Activated CD8-positive, alpha-beta T cell treated with anti-CD3 and anti-CD28 coated beads for 36 hours (primary cell): Measurements from ENCODE around the gene CD4. TPM values are rescaled to one million over a fixed set of nuclear protein-coding genes. Genes with fewer than 3 reads are reported as not detected.
A peak's percentile ranks its signal among the peaks of the same experiment; 100 is the strongest.

Experiments used
- ATAC-seq: fragments of 200-7000 bp; cut with Tn5 transposase; one replicate; pipeline ENCODE4 v1.10.0; 2021; ENCODE audit warnings: mild to moderate bottlenecking, moderate library complexity
- CTCF ChIA-PET: fragments of 350-600 bp; sonication (Branson Sonifier 250); formaldehyde crosslinking; loops from one replicate; lab custom pipeline; 2021; ENCODE audit warnings: antibody characterized with exemption; lab: Charles Lee
- POLR2A ChIA-PET: fragments of 350-600 bp; sonication (Branson Sonifier 250); formaldehyde crosslinking; loops from one replicate; lab custom pipeline; 2021; ENCODE audit warnings: antibody characterized with exemption; lab: Charles Lee
- DNase-seq: peaks from one replicate; pipeline ENCODE4 v3.0.0-alpha.2; 2020
- H3K27ac Mint-ChIP-seq: one replicate; pipeline ENCODE4 v1.8.0; 2021; ENCODE audit warnings: mild to moderate bottlenecking, mixed read lengths
- H3K27me3 Mint-ChIP-seq: one replicate; pipeline ENCODE4 v1.8.0; 2021; ENCODE audit warnings: mixed read lengths
- H3K36me3 Mint-ChIP-seq: one replicate; pipeline ENCODE4 v1.8.0; 2021; ENCODE audit warnings: low read depth, mixed read lengths
- H3K4me1 Mint-ChIP-seq: one replicate; pipeline ENCODE4 v1.8.0; 2021; ENCODE audit warnings: low read depth, mixed read lengths
- H3K4me3 Mint-ChIP-seq: one replicate; pipeline ENCODE4 v1.8.0; 2021; ENCODE audit warnings: mild to moderate bottlenecking, moderate library complexity, mixed read lengths
- H3K9me3 Mint-ChIP-seq: one replicate; pipeline ENCODE4 v1.8.0; 2021; ENCODE audit warnings: mixed read lengths
- intact Hi-C: fragments of 100-400 bp; cut with micrococcal nuclease; formaldehyde crosslinking; loops from one replicate; pipeline ENCODE4 v1.10.0; 2022
- total RNA-seq, 2 experiments: library from RNA; stranded (reverse); gene quantifications; one replicate each; pipeline ENCODE4 v1.2.3, GENCODE V29; 2021
- TF ChIP-seq, protein P1 (sequence below): fragments of 200-600 bp; IDR thresholded peaks from one replicate; pipeline ENCODE4 v1.8.0; 2022; ENCODE audit warnings: antibody characterized with exemption, mild to moderate bottlenecking

Gene CD4
- total RNA-seq, 2 experiments from 2014 or later = 11.1 to 14.1 TPM

DNA sequence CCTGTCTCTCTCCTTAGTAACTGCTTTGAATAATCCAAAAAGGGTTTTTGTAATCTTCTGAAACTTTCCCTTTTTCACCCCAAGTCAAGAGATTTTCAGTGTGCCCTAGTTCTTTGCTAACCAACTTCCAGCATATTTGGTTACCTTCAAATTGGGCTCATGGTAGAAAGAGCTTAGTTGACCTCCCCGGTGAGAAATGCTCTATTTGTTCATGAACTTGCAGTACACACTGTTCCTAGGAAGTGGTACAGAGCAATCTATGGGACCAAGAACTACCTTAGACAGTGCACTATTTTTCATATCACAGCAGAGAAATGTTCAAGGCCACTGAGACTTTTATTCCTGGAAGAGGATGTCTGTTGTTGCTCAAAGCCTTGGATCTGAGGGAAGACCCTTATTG is 64.3 kb downstream of the CD4 start:
- peaks cover 38% of the 10 kb centered on the region for H3K36me3 Mint-ChIP-seq

DNA sequence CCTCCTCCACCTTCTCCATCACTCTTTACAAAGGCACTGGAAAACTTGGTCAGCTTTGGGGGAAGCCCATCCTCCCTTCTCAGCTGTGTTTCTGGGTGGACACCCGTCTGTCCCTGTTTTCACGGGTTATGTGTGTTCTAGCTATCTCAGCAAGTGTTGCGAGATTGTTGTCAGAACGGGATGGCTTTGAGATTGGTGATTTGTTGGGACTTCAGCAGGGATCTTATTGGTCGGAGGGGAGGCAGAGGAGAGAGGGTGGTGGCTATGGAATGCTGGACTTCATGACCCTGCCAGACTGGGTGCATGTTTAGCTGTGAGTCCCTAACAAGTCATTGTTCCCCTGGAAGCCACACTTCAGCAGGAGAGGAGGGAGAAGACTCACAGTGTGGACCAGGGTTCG is 64.7 kb downstream of the CD4 start:
- Mint-ChIP-seq H3K4me1 (peaks cover 29% of the 10 kb centered on the region), H3K27ac (peak overlapping the region; percentile 98), H3K27me3 (no peaks in the 10 kb centered on the region), H3K9me3 (no peaks in the 10 kb centered on the region), H3K4me3 (peak overlapping the region; percentile 86), H3K36me3 (peaks cover 41% of the 10 kb centered on the region)
- POLR2A ChIA-PET = interaction anchor here (1.2 to 11.4 kb wide), 7 partner anchors 15 to 186 kb away, joined by 3 to 218 read pairs (median 5); partner anchors contain the start of genes C12orf57, MLF2, P3H3 and RNU7-1
- ATAC-seq (no peak), DNase-seq (no peak)
- CTCF ChIA-PET = interaction anchor here (1.0 to 7.2 kb wide), 6 partner anchors 8 to 112 kb away, joined by 3 to 124 read pairs (median 15); partner anchors contain the start of genes MLF2, SPSB2 and TPI1
- TF ChIP-seq, protein P1, sequence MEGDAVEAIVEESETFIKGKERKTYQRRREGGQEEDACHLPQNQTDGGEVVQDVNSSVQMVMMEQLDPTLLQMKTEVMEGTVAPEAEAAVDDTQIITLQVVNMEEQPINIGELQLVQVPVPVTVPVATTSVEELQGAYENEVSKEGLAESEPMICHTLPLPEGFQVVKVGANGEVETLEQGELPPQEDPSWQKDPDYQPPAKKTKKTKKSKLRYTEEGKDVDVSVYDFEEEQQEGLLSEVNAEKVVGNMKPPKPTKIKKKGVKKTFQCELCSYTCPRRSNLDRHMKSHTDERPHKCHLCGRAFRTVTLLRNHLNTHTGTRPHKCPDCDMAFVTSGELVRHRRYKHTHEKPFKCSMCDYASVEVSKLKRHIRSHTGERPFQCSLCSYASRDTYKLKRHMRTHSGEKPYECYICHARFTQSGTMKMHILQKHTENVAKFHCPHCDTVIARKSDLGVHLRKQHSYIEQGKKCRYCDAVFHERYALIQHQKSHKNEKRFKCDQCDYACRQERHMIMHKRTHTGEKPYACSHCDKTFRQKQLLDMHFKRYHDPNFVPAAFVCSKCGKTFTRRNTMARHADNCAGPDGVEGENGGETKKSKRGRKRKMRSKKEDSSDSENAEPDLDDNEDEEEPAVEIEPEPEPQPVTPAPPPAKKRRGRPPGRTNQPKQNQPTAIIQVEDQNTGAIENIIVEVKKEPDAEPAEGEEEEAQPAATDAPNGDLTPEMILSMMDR = no peak
- intact Hi-C loops = no loop called here

More for the DNA sequence above, 64.3 kb downstream of the CD4 start:
- Mint-ChIP-seq H3K27ac (peak overlapping the region; percentile 98), H3K4me3 (peak overlapping the region; percentile 86), H3K9me3 (no peaks in the 10 kb centered on the region), H3K4me1 (peaks cover 29% of the 10 kb centered on the region), H3K27me3 (no peaks in the 10 kb centered on the region)
- ChIA-PET CTCF (interaction anchor here (0.7 to 7.2 kb wide), 8 partner anchors 9 to 165 kb away, joined by 3 to 124 read pairs (median 8); partner anchors contain the start of genes LPCAT3, MLF2, P3H3 and SPSB2), POLR2A (interaction anchor here (0.9 to 11.4 kb wide), 14 partner anchors 8 to 317 kb away, joined by 3 to 218 read pairs (median 6); partner anchors contain the start of genes C12orf57, MLF2, P3H3 and RNU7-1)
- ATAC-seq (no peak), DNase-seq (no peak)
- TF ChIP-seq, protein P1 = no peak
- intact Hi-C loops = no loop called here

- Mint-ChIP-seq H3K4me1 (peaks cover 18% of the 10 kb centered on the region), H3K9me3 (no peaks in the 10 kb centered on the region), H3K27ac (no peak overlapping the region), H3K27me3 (no peaks in the 10 kb centered on the region), H3K4me3 (no peak overlapping the region), H3K36me3 (peaks cover 39% of the 10 kb centered on the region)
- ATAC-seq (no peak), DNase-seq (no peak)
- TF ChIP-seq, protein P1 = no peak
- ChIA-PET POLR2A (interaction anchor here (1.0 to 11.4 kb wide), 2 partner anchors 14 to 21 kb away, joined by 6 to 218 read pairs; partner anchors contain the start of genes SPSB2 and TPI1), CTCF (interaction anchor here (1.0 to 7.2 kb wide), 3 partner anchors 14 to 36 kb away, joined by 4 to 124 read pairs (median 26); partner anchors contain the start of genes SPSB2 and TPI1)
- intact Hi-C loops = no loop called here
Observed at GRCh38 chr12:6855322-6855721, 66.0 kb downstream of the CD4 start.

DNA sequence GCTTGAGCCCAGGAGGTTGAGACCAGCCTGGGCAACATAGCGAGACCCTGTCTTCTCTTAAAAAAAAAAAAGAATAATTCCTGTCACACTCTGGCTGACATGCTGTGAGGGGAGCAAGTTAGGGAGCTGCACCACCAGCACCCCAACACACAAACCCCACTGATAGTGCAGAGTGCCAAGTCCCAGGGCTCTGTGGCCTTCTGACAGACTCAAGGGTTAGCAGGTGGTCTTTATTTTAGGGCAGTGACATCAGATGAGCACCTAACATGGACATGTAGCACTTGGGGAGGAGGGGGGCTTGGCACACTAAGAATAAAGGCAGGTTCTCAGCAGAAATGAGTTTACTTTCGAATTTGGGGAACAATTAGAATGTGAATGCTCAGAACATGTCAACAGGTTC is 69.5 kb downstream of the CD4 start:
- no peaks in the 10 kb centered on the region for H3K27me3 Mint-ChIP-seq
- ATAC-seq (no peak), DNase-seq (no peak)
- peaks cover 60% of the 10 kb centered on the region for H3K36me3 Mint-ChIP-seq
- intact Hi-C loops = no loop called here
- no peaks in the 10 kb centered on the region for H3K9me3 Mint-ChIP-seq
- POLR2A ChIA-PET = interaction anchor here (0.8 to 2.8 kb wide), 4 partner anchors 9 to 14 kb away, joined by 3 to 10 read pairs (median 8); partner anchors contain the start of genes SPSB2 and TPI1
- TF ChIP-seq, protein P1 = no peak
- peaks cover 9% of the 10 kb centered on the region for H3K4me1 Mint-ChIP-seq
- no peak overlapping the region for H3K27ac Mint-ChIP-seq
- no peak overlapping the region for H3K4me3 Mint-ChIP-seq
- CTCF ChIA-PET = no interaction called here

GRCh38 chr12:6860116-6860515 is 70.8 kb downstream of the CD4 start:
- H3K27ac Mint-ChIP-seq = no peak overlapping the region
- no peaks in the 10 kb centered on the region for H3K4me1 Mint-ChIP-seq
- H3K4me3 Mint-ChIP-seq = no peak overlapping the region
- intact Hi-C loops = no loop called here
- peaks cover 60% of the 10 kb centered on the region for H3K36me3 Mint-ChIP-seq
- ATAC-seq (no peak), DNase-seq (no peak)
- TF ChIP-seq, protein P1 = no peak
- H3K9me3 Mint-ChIP-seq = no peaks in the 10 kb centered on the region
- ChIA-PET POLR2A (interaction anchor here (0.5 to 2.8 kb wide), 5 partner anchors 7 to 263 kb away, joined by 3 to 11 read pairs (median 7); partner anchors contain the start of genes SPSB2 and USP5), CTCF (interaction anchor here (0.9 to 1.0 kb wide), 2 partner anchors 13 to 67 kb away, joined by 3 to 4 read pairs; partner anchors contain the start of gene SPSB2)
- no peaks in the 10 kb centered on the region for H3K27me3 Mint-ChIP-seq
